Hematopoietic multipotent progenitor cell treated with erythropoietin and hydrocortisone succinate and interleukin-3 and kit ligand, for 4 days (in vitro differentiated cells): ENCODE measurements around the gene MMP21.

Source experiments
- DNase-seq: peaks from one replicate; pipeline ENCODE4 v3.0.0-alpha.2; 2015

MMP21 gene

GRCh38 chr10:125788156-125789034, 12.8 kb upstream of the MMP21 start:
- DNase-seq, result no peak

- no peak for DNase-seq
Observed at GRCh38 chr10:125785791-125786190, 10.2 kb upstream of the MMP21 start.

GRCh38 chr10:125783957-125784356, 8.3 kb upstream of the MMP21 start:
- peak; percentile 25 for DNase-seq

- no peak for DNase-seq
Observed at GRCh38 chr10:125783408-125783807, 7.8 kb upstream of the MMP21 start.

DNA sequence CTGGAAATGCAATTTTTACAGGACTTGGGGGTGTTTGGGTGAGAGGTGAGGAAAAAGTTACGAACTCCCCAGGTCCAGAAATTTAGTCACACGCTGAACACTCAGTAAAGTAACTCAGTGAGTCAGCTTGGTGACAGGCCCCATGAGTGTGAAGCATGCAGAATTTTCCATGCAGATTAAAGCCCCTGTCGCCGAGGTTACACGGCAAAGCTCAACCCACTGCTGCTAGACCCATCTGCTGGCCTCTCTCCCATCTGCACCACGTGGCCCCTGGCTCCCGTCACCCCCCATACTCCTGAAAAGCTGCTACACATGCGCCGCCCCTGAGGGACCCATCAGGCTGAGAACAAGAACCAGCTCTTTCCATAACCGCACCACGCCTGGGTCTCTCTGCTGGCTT, 7.0 kb upstream of the MMP21 start:
- DNase-seq, result no peak

- no peak for DNase-seq
Observed at GRCh38 chr10:125782054-125782453, 6.4 kb upstream of the MMP21 start.

GRCh38 chr10:125781374-125781773, 5.8 kb upstream of the MMP21 start:
- DNase-seq, result no peak

GRCh38 chr10:125779403-125780327, 4.0 kb upstream of the MMP21 start:
- no peak for DNase-seq

GRCh38 chr10:125778556-125778955, 2.9 kb upstream of the MMP21 start:
- DNase-seq, result no peak

DNA sequence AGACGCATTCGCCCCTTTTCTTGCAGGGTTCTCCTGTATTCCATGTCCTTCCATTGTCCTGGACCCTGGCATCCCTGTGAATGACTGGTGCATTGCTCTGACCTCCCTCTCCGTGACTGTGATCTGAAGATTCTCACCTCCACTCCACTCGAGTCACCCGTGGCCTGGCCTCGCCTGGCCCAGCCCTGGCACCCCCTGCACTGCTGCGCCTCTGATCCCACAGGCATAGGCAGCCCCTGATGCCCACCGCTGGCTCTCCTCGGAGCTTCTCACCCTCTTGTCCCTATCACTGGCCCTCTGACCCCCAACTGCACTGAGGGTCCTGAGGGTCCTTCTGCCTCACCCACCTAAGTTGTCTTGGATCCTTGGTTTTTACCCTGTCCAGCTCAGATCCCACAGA, 2.2 kb upstream of the MMP21 start:
- no peak for DNase-seq

GRCh38 chr10:125774581-125775191, 935 bp downstream of the MMP21 start:
- no peak for DNase-seq

GRCh38 chr10:125773687-125774543, 1.7 kb downstream of the MMP21 start:
- no peak for DNase-seq

DNA sequence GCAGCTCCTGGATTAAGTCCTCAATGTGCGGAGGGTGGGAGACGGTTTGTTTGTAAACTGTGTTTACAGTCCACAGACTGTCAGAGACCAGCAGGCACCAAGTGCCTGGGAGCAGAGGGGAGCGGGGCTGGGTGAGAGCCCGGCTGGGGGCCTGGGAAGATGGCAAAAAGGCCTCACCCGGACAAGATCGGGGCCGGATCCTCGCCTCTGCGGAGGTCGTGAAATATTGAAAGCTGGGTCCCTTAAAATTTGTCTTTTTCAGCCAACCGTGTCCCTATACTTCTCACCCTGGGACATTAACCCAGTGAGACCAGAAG, 2.8 kb downstream of the MMP21 start:
- DNase-seq, result no peak

GRCh38 chr10:125772112-125772863, 3.3 kb downstream of the MMP21 start:
- DNase-seq, result no peak

- DNase-seq, result no peak
Observed at GRCh38 chr10:125770844-125771243, 4.8 kb downstream of the MMP21 start.

GRCh38 chr10:125769175-125769574, 6.4 kb downstream of the MMP21 start:
- no peak for DNase-seq

- DNase-seq, result peak; percentile 9
Observed at GRCh38 chr10:125768219-125768855, 7.3 kb downstream of the MMP21 start.

- DNase-seq, result no peak
Observed at GRCh38 chr10:125766511-125766910, 9.1 kb downstream of the MMP21 start.

- DNase-seq, result no peak
Observed at GRCh38 chr10:125765835-125766234, 9.8 kb downstream of the MMP21 start.

- DNase-seq, result no peak
Observed at GRCh38 chr10:125762692-125763648, 12.7 kb downstream of the MMP21 start.
